GM23248 (cell line): Measurements from ENCODE around the gene KIF5A. TPM values are rescaled to one million over a fixed set of nuclear protein-coding genes. Genes with fewer than 3 reads are reported as not detected.

Experiments used
- DNase-seq: peaks from one replicate; pipeline ENCODE4 v3.0.0-alpha.2; 2015
- H2AFZ ChIP-seq: fragments of 200-600 bp; sonication (generic); 2 replicates; pipeline ENCODE4 v1.6.1; 2016; ENCODE audit warnings: antibody characterized with exemption
- H3F3A ChIP-seq: fragments of 200-600 bp; sonication (generic); 2 replicates; pipeline ENCODE4 v1.6.1; 2016; ENCODE audit warnings: mild to moderate bottlenecking, antibody characterized with exemption, mixed run types; ENCODE audit not compliant: insufficient read depth
- H3K27ac ChIP-seq: fragments of 200-600 bp; sonication (generic); 2 replicates; pipeline ENCODE4 v1.5.1; 2016; ENCODE audit warnings: mild to moderate bottlenecking
- H3K27me3 ChIP-seq: fragments of 200-600 bp; sonication (generic); replicated peaks from 2 replicates; pipeline ENCODE4 v1.6.1; 2016; ENCODE audit warnings: mild to moderate bottlenecking; ENCODE audit not compliant: insufficient read depth
- H3K36me3 ChIP-seq: fragments of 200-600 bp; sonication (generic); 2 replicates; pipeline ENCODE4 v1.6.1; 2016; ENCODE audit warnings: low read depth, mild to moderate bottlenecking
- H3K4me1 ChIP-seq: fragments of 200-600 bp; sonication (generic); 2 replicates; pipeline ENCODE4 v1.6.1; 2016; ENCODE audit warnings: mild to moderate bottlenecking; ENCODE audit not compliant: insufficient read depth
- H3K4me2 ChIP-seq: fragments of 200-600 bp; sonication (generic); one replicate; pipeline ENCODE4 v1.6.1; 2016; ENCODE audit warnings: mild to moderate bottlenecking; ENCODE audit not compliant: unreplicated experiment
- H3K4me3 ChIP-seq: fragments of 200-600 bp; sonication (generic); 2 replicates; pipeline ENCODE4 v1.5.1; 2016; ENCODE audit warnings: mild to moderate bottlenecking
- H3K79me2 ChIP-seq: fragments of 200-600 bp; sonication (generic); 2 replicates; pipeline ENCODE4 v1.6.1; 2016; ENCODE audit warnings: mild to moderate bottlenecking; ENCODE audit not compliant: insufficient read depth
- H3K9ac ChIP-seq: fragments of 200-600 bp; sonication (generic); 2 replicates; pipeline ENCODE4 v1.6.1; 2016; ENCODE audit warnings: mild to moderate bottlenecking
- H3K9me2 ChIP-seq: fragments of 200-600 bp; sonication (generic); 2 replicates; pipeline ENCODE4 v1.6.1; 2016; ENCODE audit warnings: mixed run types, mild to moderate bottlenecking, moderate library complexity; ENCODE audit not compliant: insufficient read depth
- H3K9me3 ChIP-seq: fragments of 200-600 bp; sonication (generic); one replicate; pipeline ENCODE4 v1.6.1; 2017; ENCODE audit warnings: low read depth
- H4K20me1 ChIP-seq: fragments of 200-600 bp; sonication (generic); 2 replicates; pipeline ENCODE4 v1.6.0; 2016; ENCODE audit not compliant: insufficient read depth
- EZH2 ChIP-seq: fragments of 200-600 bp; sonication (generic); IDR thresholded peaks from 2 replicates; pipeline ENCODE4 v1.6.1; 2018; ENCODE audit warnings: antibody characterized with exemption, mild to moderate bottlenecking; ENCODE audit not compliant: insufficient read depth, poor library complexity, severe bottlenecking
- EZH2phosphoT487 ChIP-seq: fragments of 200-600 bp; sonication (generic); IDR thresholded peaks from 2 replicates; pipeline ENCODE4 v1.6.1; 2018; ENCODE audit warnings: antibody characterized with exemption, moderate library complexity, mild to moderate bottlenecking, low read depth; ENCODE audit not compliant: insufficient read depth
- WGBS, 2 experiments: methylation state at CpG; one replicate each; pipeline ENCODE4 v1.1.6; 2015 to 2017; ENCODE audit warnings: low lambda C conversion rate in 2 of 2, low coverage in 1 of 2; ENCODE audit errors: missing lambda C conversion rate in 2 of 2; 5-methylcytosine and 5-hydroxymethylcytosine counted together
- in situ Hi-C: fragments of 300-500 bp; cut with MboI; formaldehyde crosslinking; loops from 2 replicates; pipeline ENCODE4 v1.15.0; 2020
- polyA plus RNA-seq: library from polyadenylated mRNA; unstranded; fragments of >200 nt; fragmentation: Nextera tagmentation; extraction: Ambion mirVana; gene quantifications from 2 replicates; pipeline ENCODE4 v1.2.1, GENCODE V29; 2016
- total RNA-seq: library from RNA; depleted of rRNA; stranded (reverse); fragments of >200 nt; shearing (Covaris generic); gene quantifications from 2 replicates; pipeline ENCODE4 v1.2.3, GENCODE V29; 2014

Gene KIF5A
- total and polyA plus RNA-seq, 2 experiments from 2014 or later = 0.11 to 0.18 TPM

DNA sequence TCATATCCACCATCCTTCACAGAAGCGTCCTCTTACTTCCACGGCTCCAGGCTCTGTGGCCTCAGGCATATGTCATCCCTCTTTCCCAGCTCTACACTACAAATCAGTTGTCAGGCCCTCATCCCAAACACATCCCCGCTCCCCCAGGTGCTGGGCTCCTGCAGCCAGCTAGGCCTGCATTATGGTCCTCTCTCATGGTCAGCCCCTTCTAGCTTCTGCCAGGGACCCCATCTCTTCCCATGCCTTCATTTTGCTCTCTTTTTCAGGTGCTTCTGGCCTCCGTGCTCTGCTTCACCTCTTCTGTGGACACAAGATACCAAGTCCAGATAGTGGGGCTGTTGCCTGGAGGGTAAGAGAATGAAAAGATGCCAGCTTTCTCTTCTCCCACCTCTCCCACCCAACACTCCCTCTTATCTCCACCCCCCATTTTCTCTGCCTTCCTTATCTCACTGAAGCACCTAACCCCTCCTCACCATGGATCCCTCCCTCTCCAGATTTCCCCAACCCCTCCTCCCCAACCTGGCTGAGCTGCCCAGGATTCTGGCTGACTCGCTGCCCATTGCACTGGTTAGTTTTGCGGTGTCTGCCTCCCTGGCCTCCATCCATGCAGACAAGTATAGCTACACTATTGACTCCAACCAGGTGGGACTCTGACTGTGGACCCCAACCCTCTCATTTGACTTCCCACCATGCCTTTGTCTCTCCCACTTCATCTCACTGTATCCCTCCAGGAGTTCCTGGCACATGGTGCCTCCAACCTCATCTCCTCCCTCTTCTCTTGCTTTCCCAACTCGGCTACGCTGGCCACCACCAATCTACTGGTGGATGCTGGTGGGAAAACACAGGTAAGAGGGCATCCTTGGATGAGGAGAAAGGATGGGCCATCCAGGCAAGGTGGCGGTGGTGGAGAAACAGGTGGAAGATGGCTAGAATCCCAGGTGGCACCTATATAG, 72.7 kb downstream of the KIF5A start:
- peaks cover 14% of the 10 kb centered on the region for H3K27me3 ChIP-seq
- H3F3A ChIP-seq = peaks cover 6% of the 10 kb centered on the region; the same call in 1 of the 2 replicates
- H3K4me2 ChIP-seq = no peak overlapping the region

DNA sequence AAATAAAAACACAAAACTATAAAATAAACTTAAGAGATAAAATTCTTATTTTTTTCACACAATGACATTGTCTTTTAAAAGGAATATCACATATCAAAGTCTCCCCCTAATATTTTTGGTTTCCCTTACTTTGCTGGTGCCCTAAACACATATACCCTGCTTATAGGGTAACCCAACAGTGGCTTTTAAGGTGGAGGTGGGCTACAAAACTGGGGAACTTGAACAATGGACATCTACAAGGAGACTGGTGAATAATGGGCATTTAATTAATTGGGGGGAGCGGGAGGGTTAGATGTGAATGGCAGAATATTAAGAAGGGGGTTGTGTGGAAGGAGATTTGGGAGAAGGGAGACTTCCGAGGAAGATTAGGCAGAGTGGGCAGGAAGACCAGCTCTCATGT, 73.5 kb downstream of the KIF5A start:
- no peak for TF ChIP-seq EZH2phosphoT487
- TF ChIP-seq EZH2 = no peak
- peaks cover 5% of the 10 kb centered on the region; the same call in 1 of the 2 replicates for H3F3A ChIP-seq
- peaks cover 3% of the 10 kb centered on the region; the same call in 1 of the 2 replicates for H3K4me1 ChIP-seq
- no peak for DNase-seq
- H3K9me2 ChIP-seq = no peaks in the 10 kb centered on the region
- no peak overlapping the region for H3K9ac ChIP-seq
- H3K27me3 ChIP-seq = peaks cover 14% of the 10 kb centered on the region
- H2AFZ ChIP-seq = no peak overlapping the region
- no peak overlapping the region for H3K27ac ChIP-seq
- H3K36me3 ChIP-seq = no peaks in the 10 kb centered on the region
- WGBS, 2 experiments = 72% methylated on average over 2 of the region's 2 CpGs
- no peaks in the 10 kb centered on the region for H3K79me2 ChIP-seq
- H3K4me3 ChIP-seq = no peak overlapping the region
- H4K20me1 ChIP-seq = no peaks in the 10 kb centered on the region
- H3K9me3 ChIP-seq = no peaks in the 10 kb centered on the region
- in situ Hi-C loops = no loop called here
- no peak overlapping the region for H3K4me2 ChIP-seq

More for the DNA sequence above, 72.7 kb downstream of the KIF5A start:
- no peak overlapping the region for H2AFZ ChIP-seq
- no peak overlapping the region for H3K9ac ChIP-seq
- in situ Hi-C loops = no loop called here
- no peaks in the 10 kb centered on the region for H4K20me1 ChIP-seq
- no peak overlapping the region for H3K27ac ChIP-seq
- H3K4me1 ChIP-seq = peaks cover 3% of the 10 kb centered on the region; the same call in 1 of the 2 replicates
- no peak overlapping the region for H3K4me3 ChIP-seq
- TF ChIP-seq EZH2phosphoT487 = no peak
- TF ChIP-seq EZH2 = no peak
- H3K9me2 ChIP-seq = no peaks in the 10 kb centered on the region
- H3K79me2 ChIP-seq = no peaks in the 10 kb centered on the region
- WGBS, 2 experiments = 78 to 81% methylated on average over 9 of the region's 9 CpGs
- H3K36me3 ChIP-seq = no peaks in the 10 kb centered on the region
- no peak for DNase-seq
- no peaks in the 10 kb centered on the region for H3K9me3 ChIP-seq

DNA sequence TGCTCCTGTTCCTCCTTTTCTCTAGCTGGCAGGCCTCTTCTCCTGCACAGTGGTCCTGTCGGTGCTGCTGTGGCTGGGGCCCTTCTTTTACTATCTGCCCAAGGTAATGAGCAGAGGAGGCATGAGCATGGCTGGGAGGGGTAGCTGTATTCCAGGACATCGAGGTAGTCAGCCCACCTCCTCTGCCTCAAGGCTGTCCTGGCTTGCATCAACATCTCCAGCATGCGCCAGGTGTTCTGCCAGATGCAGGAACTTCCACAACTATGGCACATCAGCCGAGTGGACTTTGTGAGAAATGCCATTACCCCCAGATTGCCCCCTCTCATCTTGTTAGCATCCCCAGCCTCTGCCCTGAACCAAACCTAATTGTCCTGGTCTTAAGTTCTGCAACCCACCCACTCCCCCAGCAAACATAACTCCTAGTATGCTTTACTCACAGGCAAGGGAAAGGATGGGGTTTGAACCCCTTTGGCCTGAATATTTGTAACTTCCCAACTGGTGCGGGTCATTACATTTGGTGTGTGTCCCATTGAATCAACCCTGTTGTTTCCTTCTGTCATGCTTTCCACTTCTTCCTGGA, 74.1 kb downstream of the KIF5A start:
- Histone ChIP-seq H3K4me2 (no peak overlapping the region), H3K9me3 (no peaks in the 10 kb centered on the region), H4K20me1 (no peaks in the 10 kb centered on the region), H3K36me3 (no peaks in the 10 kb centered on the region), H3K9me2 (no peaks in the 10 kb centered on the region), H3K27ac (no peak overlapping the region), H3K9ac (no peak overlapping the region), H2AFZ (no peak overlapping the region), H3K27me3 (peaks cover 14% of the 10 kb centered on the region), H3K79me2 (no peaks in the 10 kb centered on the region), H3K4me1 (peaks cover 3% of the 10 kb centered on the region; the same call in 1 of the 2 replicates), H3F3A (no peaks in the 10 kb centered on the region), H3K4me3 (no peak overlapping the region)
- 60 to 70% methylated on average over 5 of the region's 5 CpGs for WGBS, 2 experiments
- TF ChIP-seq EZH2 = no peak
- no peak for TF ChIP-seq EZH2phosphoT487
- in situ Hi-C loops = no loop called here
- DNase-seq = no peak

DNA sequence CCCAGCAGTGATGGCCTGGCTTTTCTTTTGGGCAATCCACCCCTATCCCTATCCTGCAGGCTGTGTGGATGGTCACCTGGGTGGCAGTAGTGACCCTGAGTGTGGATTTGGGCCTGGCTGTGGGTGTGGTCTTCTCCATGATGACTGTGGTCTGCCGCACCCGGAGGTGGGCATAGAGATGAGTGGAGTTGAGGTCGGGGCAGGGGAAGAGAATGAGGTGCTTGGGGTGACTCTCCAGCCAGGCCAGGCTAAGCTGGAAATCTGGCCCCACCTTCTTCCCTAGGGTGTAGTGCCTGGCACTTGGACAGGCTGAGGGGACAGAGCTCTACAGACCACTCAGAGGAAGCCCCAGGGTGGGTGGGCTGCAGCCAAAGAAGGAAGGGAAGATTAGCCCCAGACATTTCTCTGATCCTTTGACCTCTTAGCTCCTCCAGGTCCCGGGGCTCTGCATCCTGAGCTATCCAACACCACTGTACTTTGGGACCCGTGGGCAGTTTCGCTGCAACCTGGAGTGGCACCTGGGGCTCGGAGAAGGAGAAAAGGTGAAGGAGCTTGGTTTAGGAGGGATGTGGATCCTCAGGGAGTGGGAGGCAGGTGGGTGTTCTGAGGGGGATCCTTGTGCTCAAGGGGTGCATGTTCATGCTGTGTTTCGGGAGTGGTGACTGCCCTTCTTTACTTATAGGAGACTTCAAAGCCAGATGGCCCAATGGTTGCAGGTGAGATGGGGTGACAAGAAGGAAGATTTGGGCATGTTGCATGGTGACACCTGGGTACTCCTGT, 74.8 kb downstream of the KIF5A start:
- no peaks in the 10 kb centered on the region for H3K9me3 ChIP-seq
- no peak overlapping the region for H3K4me2 ChIP-seq
- peaks cover 3% of the 10 kb centered on the region; the same call in 1 of the 2 replicates for H3K4me1 ChIP-seq
- no peaks in the 10 kb centered on the region for H3K79me2 ChIP-seq
- 75 to 79% methylated on average over 8 of the region's 8 CpGs for WGBS, 2 experiments
- no peaks in the 10 kb centered on the region for H3F3A ChIP-seq
- H3K27ac ChIP-seq = no peak overlapping the region
- H3K27me3 ChIP-seq = peaks cover 14% of the 10 kb centered on the region
- H4K20me1 ChIP-seq = no peaks in the 10 kb centered on the region
- TF ChIP-seq EZH2phosphoT487 (no peak), EZH2 (no peak)
- in situ Hi-C loops = no loop called here
- DNase-seq = no peak
- no peaks in the 10 kb centered on the region for H3K36me3 ChIP-seq
- no peak overlapping the region for H3K4me3 ChIP-seq
- H3K9ac ChIP-seq = no peak overlapping the region
- H3K9me2 ChIP-seq = no peaks in the 10 kb centered on the region
- no peak overlapping the region for H2AFZ ChIP-seq
